GM21619 (cell line): ENCODE results near the gene ATP6V1G1.
A peak's percentile ranks its signal among the peaks of the same experiment; 100 is the strongest.
"Not testable (repeated sequence)": the region's sequence is repeated elsewhere in the genome, so short reads cannot be mapped to it uniquely, and the experiment has no call there.

Source experiments
- ATAC-seq: cut with Tn5 transposase; IDR thresholded peaks from one replicate; pipeline ENCODE4 v1.9.1; 2021; ENCODE audit not compliant: unreplicated experiment

ATP6V1G1 gene

DNA sequence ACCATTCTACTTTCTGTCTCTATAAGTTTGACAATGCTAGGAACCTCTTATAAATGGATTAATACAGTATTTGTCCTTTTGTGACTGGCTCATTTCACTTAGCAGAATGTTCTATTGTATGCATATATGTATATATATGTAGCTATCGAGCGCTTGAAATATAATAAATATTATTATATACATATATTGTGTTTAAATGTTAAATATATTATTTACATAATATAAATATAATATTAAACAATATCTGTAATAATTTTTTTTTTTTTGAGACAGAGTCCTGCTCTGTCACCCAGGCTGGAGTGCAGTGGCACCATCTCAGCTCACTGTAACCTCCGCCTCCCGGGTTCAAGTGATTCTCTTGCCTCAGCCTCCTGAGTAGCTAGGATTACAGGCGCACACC is 9.4 kb upstream of the ATP6V1G1 start:
- not testable (repeated sequence) for ATAC-seq

- ATAC-seq, result no peak
Observed at GRCh38 chr9:114580609-114581193, 6.9 kb upstream of the ATP6V1G1 start.

GRCh38 chr9:114583371-114584155 is 4.0 kb upstream of the ATP6V1G1 start:
- no peak for ATAC-seq

- ATAC-seq, result no peak
Observed at GRCh38 chr9:114588210-114588609, 641 bp downstream of the ATP6V1G1 start.

DNA sequence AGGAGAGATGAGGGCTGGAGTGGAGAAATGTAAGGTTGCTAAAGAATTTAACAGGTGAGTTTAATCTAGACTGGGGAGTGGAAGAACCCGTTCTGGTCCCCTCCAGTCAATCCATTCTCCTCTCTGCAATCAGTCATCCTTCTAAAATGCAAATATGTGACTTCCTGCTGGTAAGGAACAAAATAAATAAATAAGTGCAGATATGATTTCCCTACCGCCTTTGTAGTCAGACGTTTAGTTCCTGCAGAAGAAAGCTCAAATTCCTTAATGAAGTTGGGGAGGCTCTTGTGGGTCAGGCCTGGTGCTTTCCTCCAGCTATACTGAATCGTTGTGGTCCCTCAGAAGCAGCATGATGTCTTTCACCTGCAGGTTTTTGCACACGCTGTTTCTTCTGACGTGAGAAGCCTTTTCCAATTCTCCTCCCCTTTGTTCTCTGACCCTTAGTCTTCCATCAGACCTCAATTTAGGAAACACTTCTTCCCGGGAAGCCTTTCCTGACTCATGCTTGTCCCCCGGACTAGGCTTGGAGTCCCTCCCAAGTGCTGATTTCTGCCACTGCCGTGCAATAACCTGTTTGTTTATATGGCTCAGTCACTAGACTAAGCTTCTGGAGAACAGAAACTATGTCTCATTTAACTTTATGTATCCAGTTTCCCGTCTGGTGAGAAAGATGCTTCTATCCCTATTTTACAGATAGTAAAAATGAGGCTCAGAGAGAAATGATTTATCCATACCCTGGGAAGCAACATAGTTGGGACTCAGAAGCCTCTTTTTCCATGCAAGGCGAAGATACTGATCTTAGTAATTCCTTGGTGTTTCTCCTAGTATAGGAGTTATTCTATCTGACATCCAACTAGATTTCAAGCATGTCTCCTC is 1.3 kb downstream of the ATP6V1G1 start:
- no peak for ATAC-seq

GRCh38 chr9:114590328-114590727 is 2.8 kb downstream of the ATP6V1G1 start:
- ATAC-seq, result no peak

DNA sequence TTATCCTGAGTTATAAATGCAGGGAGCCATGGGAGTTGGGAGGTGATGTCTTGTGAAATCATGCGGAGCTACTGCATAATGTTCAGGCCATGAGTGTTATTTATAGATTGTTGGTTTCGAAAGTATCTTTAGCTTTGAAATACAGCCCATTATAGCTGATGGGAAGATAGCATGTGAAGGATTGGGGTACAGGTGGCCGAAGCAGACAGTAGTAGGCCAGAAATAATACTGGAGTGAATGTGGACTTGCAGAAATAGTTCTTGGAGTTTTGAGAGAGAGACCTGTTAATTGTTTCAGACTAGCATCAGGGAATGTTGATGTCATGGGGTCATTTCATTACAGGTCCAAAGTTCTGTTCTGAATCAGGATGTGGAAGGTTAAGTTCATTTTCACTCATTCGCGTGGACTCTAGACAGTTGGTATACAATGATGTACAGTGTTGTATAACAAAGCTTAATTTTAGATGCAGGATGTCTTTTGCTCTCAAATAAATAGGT is 3.8 kb downstream of the ATP6V1G1 start:
- ATAC-seq, result no peak

DNA sequence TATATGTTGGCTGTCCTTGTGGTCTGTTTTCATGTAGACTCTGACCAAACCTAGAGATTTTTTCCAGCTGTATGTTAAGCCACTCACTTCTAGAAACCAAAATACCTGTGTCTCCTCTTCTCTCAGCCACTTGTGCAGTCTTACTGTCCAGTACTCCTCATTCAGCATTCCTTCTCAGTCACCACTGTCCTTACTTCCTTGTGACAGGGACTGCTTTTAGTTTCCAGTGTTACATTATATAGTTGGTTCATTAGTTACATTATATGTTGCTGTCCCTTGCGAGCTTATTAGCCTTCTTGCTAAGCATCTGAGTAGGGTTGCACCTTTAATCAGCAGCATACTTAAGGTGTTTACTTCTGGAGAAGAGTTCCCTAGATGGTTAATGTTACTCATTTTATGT is 4.3 kb downstream of the ATP6V1G1 start:
- no peak for ATAC-seq

DNA sequence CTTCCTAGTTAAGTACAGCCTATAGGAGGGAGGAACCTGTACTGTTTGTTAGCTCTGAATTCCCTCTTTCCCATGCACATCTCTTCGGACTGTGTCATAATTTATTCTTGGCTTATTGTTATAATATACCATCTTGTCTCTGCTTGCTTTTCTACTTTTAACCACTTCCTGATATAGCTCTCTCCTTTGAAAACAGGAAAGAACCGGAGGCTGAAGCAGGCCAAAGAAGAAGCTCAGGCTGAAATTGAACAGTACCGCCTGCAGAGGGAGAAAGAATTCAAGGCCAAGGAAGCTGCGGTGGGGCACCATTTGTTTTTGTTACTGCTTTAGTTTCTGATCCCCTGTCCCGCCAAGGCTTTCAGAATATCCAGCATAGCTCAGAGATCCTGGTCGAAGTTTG is 4.8 kb downstream of the ATP6V1G1 start:
- ATAC-seq, result no peak

- ATAC-seq, result no peak
Observed at GRCh38 chr9:114594136-114594535, 6.6 kb downstream of the ATP6V1G1 start.

GRCh38 chr9:114600502-114601248 is 13.1 kb downstream of the ATP6V1G1 start:
- not testable (repeated sequence) for ATAC-seq

DNA sequence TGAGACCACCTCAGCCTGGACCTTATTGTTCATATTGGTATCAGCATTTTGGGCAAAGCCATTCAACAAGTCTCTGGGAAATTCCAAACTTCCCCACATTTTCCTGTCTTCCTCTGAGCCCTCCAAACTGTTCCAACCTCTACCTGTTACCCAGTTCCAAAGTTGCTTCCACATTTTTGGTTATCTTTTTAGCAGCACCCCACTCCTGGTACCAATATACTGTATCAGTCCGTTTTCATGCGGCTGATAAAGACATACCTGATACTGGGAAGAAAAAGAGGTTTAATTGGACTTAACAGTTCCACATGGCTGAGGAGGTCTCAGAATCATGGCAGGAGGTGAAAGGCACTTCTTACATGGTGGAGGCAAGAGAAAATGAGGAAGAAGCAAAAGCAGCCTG is 14.2 kb downstream of the ATP6V1G1 start:
- not testable (repeated sequence) for ATAC-seq

DNA sequence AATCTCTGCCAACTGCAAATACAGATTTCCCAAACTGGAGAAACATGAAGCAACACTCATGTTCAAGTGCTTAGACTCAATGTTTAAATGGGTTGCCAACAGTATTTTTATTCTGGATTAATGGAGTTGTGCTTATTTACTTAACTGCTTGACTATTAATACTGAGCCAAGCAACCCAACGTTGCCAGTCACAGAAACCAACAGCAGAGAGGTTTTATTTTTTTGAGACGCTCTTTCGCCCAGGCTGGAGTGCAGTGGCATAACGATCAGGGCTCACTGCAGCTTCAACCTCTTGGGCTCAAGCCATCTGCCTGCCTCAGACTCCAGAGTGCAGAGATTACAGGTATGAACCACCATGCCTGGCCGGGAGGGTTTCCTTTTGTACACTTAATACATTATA is 15.1 kb downstream of the ATP6V1G1 start:
- ATAC-seq, result no peak

- no peak for ATAC-seq
Observed at GRCh38 chr9:114603248-114603647, 15.7 kb downstream of the ATP6V1G1 start.

- ATAC-seq, result no peak
Observed at GRCh38 chr9:114604989-114605388, 17.4 kb downstream of the ATP6V1G1 start.

DNA sequence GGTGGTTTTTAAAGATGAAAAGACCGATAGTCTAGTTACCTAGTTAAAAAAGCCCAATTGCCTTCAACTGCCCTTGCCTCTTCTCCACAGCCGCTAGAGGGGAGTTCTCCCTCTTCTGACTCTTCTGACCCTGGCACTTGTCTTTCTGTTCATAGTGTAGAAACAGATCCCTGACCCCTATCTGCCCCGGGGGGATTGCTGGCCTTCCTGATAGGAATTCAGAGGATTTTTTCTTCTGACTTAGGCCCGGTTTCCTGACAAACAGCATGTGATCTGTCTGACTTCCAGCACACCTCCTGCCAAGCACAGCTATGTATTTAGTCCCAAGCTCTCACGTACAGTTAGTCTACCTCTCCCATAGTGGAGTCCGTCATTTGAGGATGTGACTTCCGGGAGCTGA is 18.5 kb downstream of the ATP6V1G1 start:
- no peak for ATAC-seq

- no peak for ATAC-seq
Observed at GRCh38 chr9:114606597-114607207, 19.1 kb downstream of the ATP6V1G1 start.

DNA sequence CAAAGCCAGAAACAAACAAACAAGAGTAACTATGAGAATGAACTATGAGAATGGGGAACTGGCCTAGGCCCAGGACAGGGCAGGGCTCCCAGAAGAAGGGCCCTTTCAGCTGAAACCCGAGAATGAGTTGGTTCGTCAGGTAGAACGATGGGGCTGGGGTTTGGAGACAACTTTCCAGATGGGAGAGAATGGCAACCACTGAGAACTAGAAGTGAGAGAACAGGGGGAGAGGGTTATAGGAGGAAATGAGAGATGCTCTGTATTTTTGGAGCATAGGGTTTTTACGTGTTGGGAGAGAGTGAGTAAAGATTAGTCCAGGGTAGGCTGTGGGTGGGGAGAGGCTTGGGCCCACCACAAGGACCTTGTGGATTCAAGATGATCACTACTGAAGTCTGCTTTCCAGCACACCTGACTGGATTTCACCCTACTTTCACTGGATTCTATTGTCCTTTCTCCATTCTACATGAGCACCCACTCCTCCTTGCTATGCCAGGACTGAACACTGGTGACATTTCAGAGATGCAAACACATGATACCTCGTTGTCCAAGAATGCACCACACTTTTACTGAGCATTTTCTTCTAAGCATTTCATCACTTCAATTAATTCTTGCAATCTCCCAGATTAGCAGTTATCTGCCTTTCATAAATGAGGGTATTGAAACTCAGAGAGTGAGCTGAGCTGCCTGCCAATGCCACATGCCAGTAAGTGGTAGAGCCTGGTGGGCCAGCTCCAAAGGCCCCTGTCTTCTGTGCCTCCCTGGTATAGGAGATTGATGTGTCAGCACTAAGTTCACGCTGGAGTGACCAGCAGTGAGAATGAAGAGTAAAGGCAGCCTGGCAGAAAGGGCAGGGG is 20.3 kb downstream of the ATP6V1G1 start:
- ATAC-seq, result peak; percentile 42

DNA sequence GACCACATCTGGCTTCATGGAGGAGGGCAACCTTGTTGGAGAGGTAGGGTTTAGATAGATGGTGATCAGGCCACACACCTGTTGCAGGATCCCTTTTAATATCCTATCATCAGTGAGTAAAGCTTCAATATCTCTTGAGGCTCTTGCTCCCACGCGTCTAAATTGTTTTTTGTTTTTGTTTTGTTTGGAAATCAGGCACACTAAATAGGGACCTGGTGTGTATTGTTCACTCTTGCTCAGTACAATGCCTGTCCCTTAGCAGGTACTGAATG is 20.9 kb downstream of the ATP6V1G1 start:
- ATAC-seq, result no peak
